Lung (tissue), 12 donors: ENCODE measurements around the gene EXOC4. TPM values are rescaled to one million over a fixed set of nuclear protein-coding genes. Genes with fewer than 3 reads are reported as not detected.

ENCODE experiments used
- ATAC-seq: fragments of 200-7000 bp; cut with Tn5 transposase; one replicate; pipeline ENCODE4 v1.9.1; 2020; ENCODE audit warnings: moderate number of reproducible peaks; ENCODE audit not compliant: insufficient read depth, low FRiP score
- DNase-seq, 3 donors: peaks; one replicate each; pipeline ENCODE4 v3.0.0-alpha.2; 2013 to 2017
- H3K27ac ChIP-seq, 2 donors: one replicate each; pipeline ENCODE4 v1.5.1; 2013; ENCODE audit warnings: mild to moderate bottlenecking in 2 of 2, moderate library complexity in 2 of 2, control low read depth in 1 of 2, inconsistent platforms in 1 of 2, low read depth in 1 of 2, low read length in 1 of 2
- H3K27me3 ChIP-seq, 3 donors: one replicate each; pipeline ENCODE4 v1.5.1; 2013; ENCODE audit warnings: low read length in 2 of 3; ENCODE audit not compliant: control insufficient read depth in 3 of 3, insufficient read depth in 3 of 3
- H3K36me3 ChIP-seq, 4 donors: one replicate each; pipeline ENCODE4 v1.5.1; 2013; ENCODE audit warnings: low read length in 4 of 4, mild to moderate bottlenecking in 1 of 4, moderate library complexity in 1 of 4; ENCODE audit not compliant: control insufficient read depth in 4 of 4, insufficient read depth in 4 of 4
- H3K4me1 ChIP-seq, 5 donors: one replicate each; pipeline ENCODE4 v1.5.1; 2013; ENCODE audit warnings: low read length in 5 of 5, mild to moderate bottlenecking in 2 of 5, moderate library complexity in 1 of 5; ENCODE audit not compliant: control insufficient read depth in 5 of 5, insufficient read depth in 5 of 5
- H3K4me3 ChIP-seq: one replicate; pipeline ENCODE4 v1.5.1; 2013; ENCODE audit warnings: mild to moderate bottlenecking, control low read depth, moderate library complexity
- H3K9ac ChIP-seq, 2 donors: one replicate each; pipeline ENCODE4 v1.5.1; 2013; ENCODE audit warnings: low read length in 2 of 2, control low read depth in 1 of 2; ENCODE audit not compliant: insufficient read depth in 1 of 2
- H3K9me3 ChIP-seq, 4 donors: one replicate each; pipeline ENCODE4 v1.5.1; 2013; ENCODE audit warnings: low read length in 3 of 4, mild to moderate bottlenecking in 1 of 4, moderate library complexity in 1 of 4; ENCODE audit not compliant: control insufficient read depth in 4 of 4, insufficient read depth in 3 of 4
- WGBS, 2 donors: extraction: QIAGEN DNeasy Blood & Tissue Kit; methylation state at CpG; one replicate each; pipeline ENCODE4 v1.1.7; 2013; 5-methylcytosine and 5-hydroxymethylcytosine counted together
- polyA plus RNA-seq, 2 donors: library from polyadenylated mRNA; stranded (reverse); fragments of 200-250 nt; gene quantifications; one replicate each; pipeline ENCODE4 v1.2.1, GENCODE V29; 2013
- total RNA-seq, 2 donors: library from RNA; depleted of rRNA in 1 of 2; stranded (reverse); fragments of >200 nt in 1 of 2; gene quantifications; one replicate each; pipeline ENCODE4 v1.2.1, GENCODE V29; 2014 to 2021
- TF ChIP-seq, protein P1 (sequence below): IDR thresholded peaks from 2 replicates; pipeline ENCODE4 v1.5.1; 2012; ENCODE audit warnings: mild to moderate bottlenecking; ENCODE audit errors: control extremely low read depth, extremely low read depth
- donor health status: control.
- donor health status: control.
- donor health status: Bipolar disorder and iron deficiency.
- donor health status: healthy.
- donor health status: DM: yes; HTN: yes; CAD: no.

The EXOC4 gene
- total and polyA plus RNA-seq, 4 donors: 10.3 to 232 (median 47.4) TPM

DNA sequence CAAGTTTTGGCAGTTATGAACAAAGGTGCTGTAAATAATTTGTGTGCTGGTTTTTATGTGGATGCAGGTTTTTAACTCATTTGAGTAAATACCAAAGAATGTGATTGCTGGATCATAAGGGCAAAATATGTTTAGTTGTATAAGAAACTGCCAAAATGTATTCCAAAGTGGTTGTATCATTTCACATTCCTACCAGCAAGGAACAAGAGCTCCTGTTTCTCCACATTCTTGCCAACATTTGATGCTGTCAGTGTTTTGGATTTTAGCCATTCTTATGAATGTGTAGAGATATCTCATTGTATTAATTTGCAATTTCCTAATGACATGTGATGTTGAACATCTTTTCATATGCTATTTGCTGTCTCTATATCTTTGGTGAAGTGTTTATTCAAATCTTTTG, 666.9 kb downstream of the EXOC4 start:
- H3K27me3 ChIP-seq: no peaks in the 10 kb centered on the region
- DNase-seq: no peak
- TF ChIP-seq, protein P1, sequence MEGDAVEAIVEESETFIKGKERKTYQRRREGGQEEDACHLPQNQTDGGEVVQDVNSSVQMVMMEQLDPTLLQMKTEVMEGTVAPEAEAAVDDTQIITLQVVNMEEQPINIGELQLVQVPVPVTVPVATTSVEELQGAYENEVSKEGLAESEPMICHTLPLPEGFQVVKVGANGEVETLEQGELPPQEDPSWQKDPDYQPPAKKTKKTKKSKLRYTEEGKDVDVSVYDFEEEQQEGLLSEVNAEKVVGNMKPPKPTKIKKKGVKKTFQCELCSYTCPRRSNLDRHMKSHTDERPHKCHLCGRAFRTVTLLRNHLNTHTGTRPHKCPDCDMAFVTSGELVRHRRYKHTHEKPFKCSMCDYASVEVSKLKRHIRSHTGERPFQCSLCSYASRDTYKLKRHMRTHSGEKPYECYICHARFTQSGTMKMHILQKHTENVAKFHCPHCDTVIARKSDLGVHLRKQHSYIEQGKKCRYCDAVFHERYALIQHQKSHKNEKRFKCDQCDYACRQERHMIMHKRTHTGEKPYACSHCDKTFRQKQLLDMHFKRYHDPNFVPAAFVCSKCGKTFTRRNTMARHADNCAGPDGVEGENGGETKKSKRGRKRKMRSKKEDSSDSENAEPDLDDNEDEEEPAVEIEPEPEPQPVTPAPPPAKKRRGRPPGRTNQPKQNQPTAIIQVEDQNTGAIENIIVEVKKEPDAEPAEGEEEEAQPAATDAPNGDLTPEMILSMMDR: no peak
- peaks cover 0 to 7% (median 2%) of the 10 kb centered on the region in 4 donors for H3K36me3 ChIP-seq
- H3K4me3 ChIP-seq: no peak overlapping the region
- no peak for ATAC-seq
- H3K27ac ChIP-seq: no peak overlapping the region
- no peak overlapping the region for H3K9ac ChIP-seq
- H3K9me3 ChIP-seq: peaks cover 0 to 14% (median 3%) of the 10 kb centered on the region in 4 donors
- no peaks in the 10 kb centered on the region for H3K4me1 ChIP-seq

DNA sequence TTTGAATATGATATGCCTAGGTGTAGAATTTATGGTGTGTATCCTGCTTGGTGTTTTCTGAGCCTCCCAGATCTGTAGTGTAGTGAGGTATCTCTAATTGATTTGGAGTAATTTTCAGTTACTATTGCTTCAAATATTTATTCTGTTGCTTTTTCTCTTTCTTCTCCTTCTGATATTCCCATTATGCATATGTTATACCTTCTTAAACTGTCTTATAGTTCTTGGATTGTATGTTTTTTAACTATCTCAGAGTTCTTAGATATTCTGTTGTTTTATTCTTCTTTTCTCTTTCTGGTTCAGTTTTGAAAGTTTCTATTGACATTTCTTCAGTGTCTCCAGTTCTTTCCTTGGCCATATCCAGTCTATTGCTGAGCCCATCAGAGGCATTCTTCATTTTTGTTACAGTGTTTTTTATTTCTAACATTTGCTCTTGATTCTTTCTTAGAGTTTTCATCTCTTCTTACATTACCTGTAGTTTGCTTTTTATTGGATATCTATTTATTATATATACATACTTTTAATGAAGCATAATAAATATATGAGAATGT, 668.8 kb downstream of the EXOC4 start:
- Histone ChIP-seq H3K9me3 (peaks cover 0 to 14% (median 3%) of the 10 kb centered on the region in 4 donors), H3K27me3 (no peaks in the 10 kb centered on the region), H3K27ac (no peak overlapping the region), H3K36me3 (peaks cover 0 to 7% (median 2%) of the 10 kb centered on the region in 4 donors), H3K4me3 (no peak overlapping the region), H3K9ac (no peak overlapping the region), H3K4me1 (no peaks in the 10 kb centered on the region)
- DNase-seq (no peak), ATAC-seq (no peak)
- TF ChIP-seq, protein P1: no peak

DNA sequence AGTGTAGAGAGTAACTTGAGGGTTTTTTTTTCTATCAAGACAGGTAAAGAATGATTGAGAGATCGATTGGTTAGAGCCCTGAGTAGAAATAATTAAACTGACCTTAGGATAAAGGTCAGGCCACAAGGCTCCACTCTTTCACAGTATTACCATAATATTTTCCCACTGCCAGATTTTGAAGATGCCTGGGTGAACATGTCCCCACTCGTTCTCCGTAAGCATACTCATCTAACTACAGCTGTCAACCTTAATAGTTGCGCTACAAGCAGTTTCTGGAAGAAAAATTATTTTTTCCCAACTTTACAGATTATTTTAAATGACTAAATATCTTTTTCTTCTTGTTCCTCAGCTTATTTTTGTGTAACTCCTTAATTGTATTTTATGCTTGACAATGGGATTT, 671.1 kb downstream of the EXOC4 start:
- ATAC-seq (no peak), DNase-seq (no peak)
- Histone ChIP-seq H3K36me3 (peaks cover 0 to 7% (median 2%) of the 10 kb centered on the region in 4 donors), H3K9me3 (peaks cover 0 to 14% (median 3%) of the 10 kb centered on the region in 4 donors), H3K4me1 (no peaks in the 10 kb centered on the region), H3K27ac (no peak overlapping the region), H3K27me3 (no peaks in the 10 kb centered on the region), H3K9ac (no peak overlapping the region), H3K4me3 (no peak overlapping the region)
- TF ChIP-seq, protein P1: no peak
- 97 to 99% methylated on average over 4 of the region's 4 CpGs for WGBS, 2 donors

DNA sequence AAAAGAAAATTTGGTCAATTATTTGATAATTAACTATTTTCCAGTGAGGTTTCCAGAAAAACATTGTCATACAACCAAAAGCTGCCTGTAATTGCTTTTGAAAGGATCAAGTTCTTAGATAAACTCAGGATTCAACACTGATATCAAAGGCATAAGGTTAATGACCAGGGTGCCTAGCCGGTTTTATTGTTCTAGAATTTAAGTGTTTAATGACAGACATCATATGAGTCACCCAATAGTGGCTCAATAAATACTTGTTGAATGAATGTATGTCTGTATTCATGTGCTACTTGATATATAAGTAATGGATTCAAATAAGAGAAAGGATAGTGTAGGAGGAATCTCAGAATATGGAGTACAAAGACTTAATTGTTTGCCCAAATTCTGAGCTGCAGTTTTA, 678.2 kb downstream of the EXOC4 start:
- H3K27me3 ChIP-seq: no peaks in the 10 kb centered on the region
- no peaks in the 10 kb centered on the region for H3K36me3 ChIP-seq
- TF ChIP-seq, protein P1: no peak
- H3K9me3 ChIP-seq: no peaks in the 10 kb centered on the region
- no peak overlapping the region for H3K4me3 ChIP-seq
- no peak overlapping the region for H3K9ac ChIP-seq
- DNase-seq: no peak
- no peaks in the 10 kb centered on the region for H3K4me1 ChIP-seq
- WGBS, 2 donors: 76 to 83% methylated on average over 1 of the region's 1 CpG
- no peak for ATAC-seq
- no peak overlapping the region for H3K27ac ChIP-seq
